K562 (cell line): ENCODE results near the gene MVD. TPM values are rescaled to one million over a fixed set of nuclear protein-coding genes. Genes with fewer than 3 reads are reported as not detected.

Source experiments
- EGR1 ChIP-seq: fragments of 450-650 bp; conservative IDR thresholded peaks from 2 replicates; pipeline ENCODE4 v1.6.1; 2017; ENCODE audit warnings: mild to moderate bottlenecking
- FOXP1 ChIP-seq: sonication (generic); formaldehyde crosslinking; IDR thresholded peaks from 2 replicates; pipeline ENCODE4 v1.8.0; 2022; ENCODE audit warnings: mild to moderate bottlenecking, missing genetic modification reagents
- GATAD2A ChIP-seq: fragments of 450-650 bp; IDR thresholded peaks from 2 replicates; pipeline ENCODE4 v1.6.1; 2017
- HCFC1 ChIP-seq: IDR thresholded peaks from 2 replicates; pipeline ENCODE4 v1.6.1; 2012; ENCODE audit warnings: low read depth, low read length, improper control_type of control experiment
- KDM2B ChIP-seq: fragments of 250-450 bp; sonication (Bioruptor Pico); IDR thresholded peaks from 2 replicates; pipeline ENCODE4 v1.8.0; 2021; ENCODE audit warnings: mild to moderate bottlenecking, moderate library complexity
- MCM3 ChIP-seq: fragments of 450-650 bp; IDR thresholded peaks from 2 replicates; pipeline ENCODE4 v1.6.1; 2016
- NFXL1 ChIP-seq: fragments of 450-650 bp; formaldehyde crosslinking; IDR thresholded peaks from 2 replicates; pipeline ENCODE4 v1.4.0; 2021; ENCODE audit warnings: mild to moderate bottlenecking
- PHB2 ChIP-seq: fragments of 450-650 bp; IDR thresholded peaks from 2 replicates; pipeline ENCODE4 v1.6.1; 2017; ENCODE audit warnings: low read depth
- PRPF4 ChIP-seq: fragments of 200-400 bp; formaldehyde crosslinking; IDR thresholded peaks from one replicate; pipeline ENCODE4 v1.6.1; 2017; ENCODE audit warnings: low read length, low read depth, mild to moderate bottlenecking; ENCODE audit not compliant: insufficient read depth, poor library complexity, severe bottlenecking
- PTTG1 ChIP-seq: fragments of 450-650 bp; IDR thresholded peaks from 2 replicates; pipeline ENCODE4 v1.6.1; 2016; ENCODE audit warnings: low read depth, mild to moderate bottlenecking, missing genetic modification characterization, missing compliant biosample characterization
- RBM34 ChIP-seq: fragments of 200-400 bp; formaldehyde crosslinking; IDR thresholded peaks from 2 replicates; pipeline ENCODE4 v1.6.1; 2018; ENCODE audit warnings: low read length, borderline replicate concordance; ENCODE audit not compliant: insufficient read depth
- SIN3A ChIP-seq, 2 experiments: fragments of 150-350 bp in 1 of 2; IDR thresholded peaks; 2 replicates each; pipeline ENCODE4 v1.6.1; 2011 to 2016; ENCODE audit warnings: borderline replicate concordance in 2 of 2, low read depth in 2 of 2, low read length in 2 of 2, mild to moderate bottlenecking in 2 of 2, moderate library complexity in 2 of 2; ENCODE audit not compliant: control insufficient read depth in 1 of 2
- SMAD1 ChIP-seq: fragments of 150-350 bp; IDR thresholded peaks from 2 replicates; pipeline ENCODE4 v1.6.1; 2014; ENCODE audit warnings: low read length, low read depth; ENCODE audit not compliant: partially characterized antibody
- STAT5A ChIP-seq: IDR thresholded peaks from 2 replicates; pipeline ENCODE4 v1.6.1; 2012; ENCODE audit warnings: low read length, inconsistent platforms, borderline replicate concordance
- XRCC3 ChIP-seq: fragments of 450-650 bp; IDR thresholded peaks from 2 replicates; pipeline ENCODE4 v1.6.1; 2017; ENCODE audit warnings: mild to moderate bottlenecking, moderate library complexity
- polyA plus RNA-seq, 8 experiments: library from polyadenylated mRNA; depleted of rRNA in 4 of 8; stranded (reverse) in 5 of 8; unstranded in 3 of 8; fragments of >200 nt; fragmentation: Nextera tagmentation in 2 of 8; fragmentation: Illumina TruSeq in 1 of 8; extraction: Ambion mirVana in 2 of 8; extraction: Trizol in 1 of 8; gene quantifications; 2 replicates each; pipeline versions ENCODE4 v1.2.1 to v1.2.3, GENCODE V29; 2011 to 2014; ENCODE audit warnings: inconsistent platforms in 1 of 8, missing spikeins in 1 of 8
- total RNA-seq, 7 experiments: library from RNA; depleted of rRNA in 6 of 7; stranded (reverse); fragments of >200 nt in 6 of 7; fragmentation: Illumina TruSeq in 2 of 7; extraction: Trizol in 2 of 7; gene quantifications; 2 replicates each; pipeline versions ENCODE4 v1.2.1 to v1.2.3, GENCODE V29; 2011 to 2021; ENCODE audit warnings: low replicate concordance in 1 of 7
- TF ChIP-seq, protein P1 (sequence below): sonication (generic); formaldehyde crosslinking; IDR thresholded peaks from 2 replicates; pipeline ENCODE4 v1.8.1; 2023; ENCODE audit warnings: mild to moderate bottlenecking, missing genetic modification reagents
- TF ChIP-seq, protein P2 (sequence below), 2 experiments: fragments of 150-350 bp in 1 of 2; IDR thresholded peaks; 2 replicates each; pipeline ENCODE4 v1.6.1; 2012 to 2016; ENCODE audit warnings: low read depth in 2 of 2, low read length in 2 of 2, mild to moderate bottlenecking in 1 of 2, moderate library complexity in 1 of 2
- TF ChIP-seq, protein P3 (sequence below): sonication (generic); formaldehyde crosslinking; IDR thresholded peaks from 2 replicates; pipeline ENCODE4 v1.8.0; 2023; ENCODE audit warnings: missing genetic modification reagents, mild to moderate bottlenecking, borderline replicate concordance

Gene MVD
- total and polyA plus RNA-seq, 9 of the 15 experiments (the other 6 are each of a cell fraction or from before 2014, with no cell fraction given), result 12.2 to 141 (median 45.3) TPM

DNA sequence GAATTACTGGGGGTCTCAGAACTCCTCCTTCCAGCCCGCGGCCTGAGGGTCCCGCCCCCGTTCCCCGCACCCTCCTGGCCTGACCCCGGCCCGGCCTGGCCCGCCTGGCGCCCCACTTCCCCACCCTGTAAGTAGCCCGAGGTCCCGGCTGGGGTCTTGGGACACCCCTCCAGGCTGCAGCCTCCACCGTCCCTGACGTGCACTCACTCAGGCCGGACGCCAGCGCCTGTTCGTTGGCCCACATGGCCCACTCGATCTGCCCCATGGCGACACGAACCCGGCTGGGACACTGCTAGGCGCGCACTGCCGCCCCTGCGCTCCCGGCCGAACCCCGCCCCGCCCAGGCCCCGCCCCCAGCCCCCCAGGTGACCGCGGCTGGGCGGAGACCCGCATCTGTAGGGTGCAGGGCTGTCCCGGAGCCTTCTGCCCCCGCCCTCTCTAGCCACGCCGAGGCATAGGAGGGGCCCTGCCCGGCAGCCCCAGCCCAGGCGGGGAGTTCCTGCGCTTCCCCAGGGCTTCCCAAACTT, 12.1 kb downstream of the MVD start, which contains the start of gene CYBA (continued):
- TF ChIP-seq MCM3, result no peak
- TF ChIP-seq GATAD2A, result no peak
- TF ChIP-seq FOXP1 (CRISPR knock-in tag), result 0 out of 2 replicates have a peak, but pooled peaks have one; percentile 28
- TF ChIP-seq, protein P1, sequence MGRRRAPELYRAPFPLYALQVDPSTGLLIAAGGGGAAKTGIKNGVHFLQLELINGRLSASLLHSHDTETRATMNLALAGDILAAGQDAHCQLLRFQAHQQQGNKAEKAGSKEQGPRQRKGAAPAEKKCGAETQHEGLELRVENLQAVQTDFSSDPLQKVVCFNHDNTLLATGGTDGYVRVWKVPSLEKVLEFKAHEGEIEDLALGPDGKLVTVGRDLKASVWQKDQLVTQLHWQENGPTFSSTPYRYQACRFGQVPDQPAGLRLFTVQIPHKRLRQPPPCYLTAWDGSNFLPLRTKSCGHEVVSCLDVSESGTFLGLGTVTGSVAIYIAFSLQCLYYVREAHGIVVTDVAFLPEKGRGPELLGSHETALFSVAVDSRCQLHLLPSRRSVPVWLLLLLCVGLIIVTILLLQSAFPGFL (CRISPR knock-in tag), result no peak
- no peak for TF ChIP-seq HCFC1
- no peak for TF ChIP-seq STAT5A
- no peak; the same call in 1 of the 2 replicates for TF ChIP-seq KDM2B (CRISPR knock-in tag)
- no peak for TF ChIP-seq PRPF4
- no peak for TF ChIP-seq RBM34
- TF ChIP-seq PHB2, result no peak
- TF ChIP-seq EGR1, result 0 out of 2 replicates have a peak, but pooled peaks have one; percentile 26
- TF ChIP-seq, protein P2, sequence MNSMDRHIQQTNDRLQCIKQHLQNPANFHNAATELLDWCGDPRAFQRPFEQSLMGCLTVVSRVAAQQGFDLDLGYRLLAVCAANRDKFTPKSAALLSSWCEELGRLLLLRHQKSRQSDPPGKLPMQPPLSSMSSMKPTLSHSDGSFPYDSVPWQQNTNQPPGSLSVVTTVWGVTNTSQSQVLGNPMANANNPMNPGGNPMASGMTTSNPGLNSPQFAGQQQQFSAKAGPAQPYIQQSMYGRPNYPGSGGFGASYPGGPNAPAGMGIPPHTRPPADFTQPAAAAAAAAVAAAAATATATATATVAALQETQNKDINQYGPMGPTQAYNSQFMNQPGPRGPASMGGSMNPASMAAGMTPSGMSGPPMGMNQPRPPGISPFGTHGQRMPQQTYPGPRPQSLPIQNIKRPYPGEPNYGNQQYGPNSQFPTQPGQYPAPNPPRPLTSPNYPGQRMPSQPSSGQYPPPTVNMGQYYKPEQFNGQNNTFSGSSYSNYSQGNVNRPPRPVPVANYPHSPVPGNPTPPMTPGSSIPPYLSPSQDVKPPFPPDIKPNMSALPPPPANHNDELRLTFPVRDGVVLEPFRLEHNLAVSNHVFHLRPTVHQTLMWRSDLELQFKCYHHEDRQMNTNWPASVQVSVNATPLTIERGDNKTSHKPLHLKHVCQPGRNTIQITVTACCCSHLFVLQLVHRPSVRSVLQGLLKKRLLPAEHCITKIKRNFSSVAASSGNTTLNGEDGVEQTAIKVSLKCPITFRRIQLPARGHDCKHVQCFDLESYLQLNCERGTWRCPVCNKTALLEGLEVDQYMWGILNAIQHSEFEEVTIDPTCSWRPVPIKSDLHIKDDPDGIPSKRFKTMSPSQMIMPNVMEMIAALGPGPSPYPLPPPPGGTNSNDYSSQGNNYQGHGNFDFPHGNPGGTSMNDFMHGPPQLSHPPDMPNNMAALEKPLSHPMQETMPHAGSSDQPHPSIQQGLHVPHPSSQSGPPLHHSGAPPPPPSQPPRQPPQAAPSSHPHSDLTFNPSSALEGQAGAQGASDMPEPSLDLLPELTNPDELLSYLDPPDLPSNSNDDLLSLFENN (IDR thresholded peaks at IDR 0.05; ENCODE audit: low read depth in 2 of 2, low read length in 2 of 2), result no peak
- TF ChIP-seq, protein P3, sequence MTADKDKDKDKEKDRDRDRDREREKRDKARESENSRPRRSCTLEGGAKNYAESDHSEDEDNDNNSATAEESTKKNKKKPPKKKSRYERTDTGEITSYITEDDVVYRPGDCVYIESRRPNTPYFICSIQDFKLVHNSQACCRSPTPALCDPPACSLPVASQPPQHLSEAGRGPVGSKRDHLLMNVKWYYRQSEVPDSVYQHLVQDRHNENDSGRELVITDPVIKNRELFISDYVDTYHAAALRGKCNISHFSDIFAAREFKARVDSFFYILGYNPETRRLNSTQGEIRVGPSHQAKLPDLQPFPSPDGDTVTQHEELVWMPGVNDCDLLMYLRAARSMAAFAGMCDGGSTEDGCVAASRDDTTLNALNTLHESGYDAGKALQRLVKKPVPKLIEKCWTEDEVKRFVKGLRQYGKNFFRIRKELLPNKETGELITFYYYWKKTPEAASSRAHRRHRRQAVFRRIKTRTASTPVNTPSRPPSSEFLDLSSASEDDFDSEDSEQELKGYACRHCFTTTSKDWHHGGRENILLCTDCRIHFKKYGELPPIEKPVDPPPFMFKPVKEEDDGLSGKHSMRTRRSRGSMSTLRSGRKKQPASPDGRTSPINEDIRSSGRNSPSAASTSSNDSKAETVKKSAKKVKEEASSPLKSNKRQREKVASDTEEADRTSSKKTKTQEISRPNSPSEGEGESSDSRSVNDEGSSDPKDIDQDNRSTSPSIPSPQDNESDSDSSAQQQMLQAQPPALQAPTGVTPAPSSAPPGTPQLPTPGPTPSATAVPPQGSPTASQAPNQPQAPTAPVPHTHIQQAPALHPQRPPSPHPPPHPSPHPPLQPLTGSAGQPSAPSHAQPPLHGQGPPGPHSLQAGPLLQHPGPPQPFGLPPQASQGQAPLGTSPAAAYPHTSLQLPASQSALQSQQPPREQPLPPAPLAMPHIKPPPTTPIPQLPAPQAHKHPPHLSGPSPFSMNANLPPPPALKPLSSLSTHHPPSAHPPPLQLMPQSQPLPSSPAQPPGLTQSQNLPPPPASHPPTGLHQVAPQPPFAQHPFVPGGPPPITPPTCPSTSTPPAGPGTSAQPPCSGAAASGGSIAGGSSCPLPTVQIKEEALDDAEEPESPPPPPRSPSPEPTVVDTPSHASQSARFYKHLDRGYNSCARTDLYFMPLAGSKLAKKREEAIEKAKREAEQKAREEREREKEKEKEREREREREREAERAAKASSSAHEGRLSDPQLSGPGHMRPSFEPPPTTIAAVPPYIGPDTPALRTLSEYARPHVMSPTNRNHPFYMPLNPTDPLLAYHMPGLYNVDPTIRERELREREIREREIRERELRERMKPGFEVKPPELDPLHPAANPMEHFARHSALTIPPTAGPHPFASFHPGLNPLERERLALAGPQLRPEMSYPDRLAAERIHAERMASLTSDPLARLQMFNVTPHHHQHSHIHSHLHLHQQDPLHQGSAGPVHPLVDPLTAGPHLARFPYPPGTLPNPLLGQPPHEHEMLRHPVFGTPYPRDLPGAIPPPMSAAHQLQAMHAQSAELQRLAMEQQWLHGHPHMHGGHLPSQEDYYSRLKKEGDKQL, result no peak
- TF ChIP-seq NFXL1 (CRISPR knock-in tag), result no peak
- TF ChIP-seq SIN3A (IDR thresholded peaks at IDR 0.05; ENCODE audit: borderline replicate concordance in 2 of 2, control insufficient read depth in 1 of 2, low read depth in 2 of 2, low read length in 2 of 2), result peak; percentile 70 to 79; a peak in 2 of 4 replicates
- no peak for TF ChIP-seq SMAD1
- no peak for TF ChIP-seq XRCC3
- no peak for TF ChIP-seq PTTG1 (tag)
